GM23338 (cell line): Measurements from ENCODE around the gene PDIA2. TPM values are rescaled to one million over a fixed set of nuclear protein-coding genes. Genes with fewer than 3 reads are reported as not detected.

Experiments
- ATAC-seq: fragments of 200-7000 bp; cut with Tn5 transposase; 3 replicates; pipeline ENCODE4 v1.9.1; 2020
- DNase-seq: peaks from one replicate; pipeline ENCODE4 v3.0.0-alpha.2; 2015; ENCODE audit warnings: low spot score
- H2AFZ ChIP-seq: fragments of 200-600 bp; sonication (generic); 2 replicates; pipeline ENCODE4 v1.8.0; 2016; ENCODE audit warnings: antibody characterized with exemption, mild to moderate bottlenecking, moderate library complexity
- H3F3A ChIP-seq: fragments of 200-600 bp; sonication (generic); replicated peaks from 2 replicates; pipeline ENCODE4 v1.8.0; 2017; ENCODE audit warnings: antibody characterized with exemption, mixed run types, low read depth
- H3K27ac ChIP-seq: fragments of 200-600 bp; sonication (generic); 2 replicates; pipeline ENCODE4 v1.6.1; 2016; ENCODE audit warnings: low read depth
- H3K27me3 ChIP-seq: fragments of 200-600 bp; sonication (generic); 2 replicates; pipeline ENCODE4 v1.8.0; 2016; ENCODE audit warnings: mild to moderate bottlenecking, mixed run types, moderate library complexity; ENCODE audit not compliant: insufficient read depth
- H3K36me3 ChIP-seq: fragments of 200-600 bp; sonication (generic); 2 replicates; pipeline ENCODE4 v1.8.0; 2016; ENCODE audit warnings: mild to moderate bottlenecking; ENCODE audit not compliant: insufficient read depth
- H3K4me1 ChIP-seq: fragments of 200-600 bp; sonication (generic); 2 replicates; pipeline ENCODE4 v1.8.0; 2016; ENCODE audit warnings: mild to moderate bottlenecking, moderate library complexity; ENCODE audit not compliant: insufficient read depth
- H3K4me2 ChIP-seq: fragments of 200-600 bp; sonication (generic); 2 replicates; pipeline ENCODE4 v1.7.1; 2017; ENCODE audit warnings: mixed run types
- H3K4me3 ChIP-seq: fragments of 200-600 bp; sonication (generic); 2 replicates; pipeline ENCODE4 v1.6.1; 2016; ENCODE audit warnings: mixed run types
- H3K79me2 ChIP-seq: fragments of 200-600 bp; sonication (generic); replicated peaks from 2 replicates; pipeline ENCODE4 v1.8.0; 2017; ENCODE audit warnings: mild to moderate bottlenecking; ENCODE audit not compliant: insufficient read depth
- H3K9me2 ChIP-seq: fragments of 200-600 bp; sonication (generic); 2 replicates; pipeline ENCODE4 v1.8.0; 2017; ENCODE audit not compliant: insufficient read depth
- H4K20me1 ChIP-seq: fragments of 200-600 bp; sonication (generic); replicated peaks from 2 replicates; pipeline ENCODE4 v1.8.0; 2017; ENCODE audit warnings: mild to moderate bottlenecking; ENCODE audit not compliant: insufficient read depth
- H3K27ac Mint-ChIP-seq: 2 replicates; pipeline ENCODE4 v1.8.0; 2020; ENCODE audit warnings: inconsistent platforms, mild to moderate bottlenecking, moderate library complexity, mixed read lengths
- H3K27me3 Mint-ChIP-seq: 3 replicates; pipeline ENCODE4 v1.8.0; 2022; ENCODE audit warnings: low read depth, mild to moderate bottlenecking, moderate library complexity, mixed read lengths, inconsistent platforms; ENCODE audit not compliant: insufficient read depth, poor library complexity
- H3K36me3 Mint-ChIP-seq: 3 replicates; pipeline ENCODE4 v1.8.0; 2021; ENCODE audit warnings: low read depth, mild to moderate bottlenecking, inconsistent platforms, moderate library complexity, mixed read lengths
- H3K4me1 Mint-ChIP-seq: 3 replicates; pipeline ENCODE4 v1.8.0; 2020; ENCODE audit warnings: mild to moderate bottlenecking, inconsistent platforms, mixed read lengths
- H3K4me3 Mint-ChIP-seq: 3 replicates; pipeline ENCODE4 v1.8.0; 2021; ENCODE audit warnings: moderate library complexity, mild to moderate bottlenecking, inconsistent platforms, mixed read lengths
- H3K9me3 Mint-ChIP-seq: 3 replicates; pipeline ENCODE4 v1.8.0; 2020; ENCODE audit warnings: moderate library complexity, mild to moderate bottlenecking, inconsistent platforms, mixed read lengths
- CREB1 ChIP-seq: fragments of 250-450 bp; sonication (Bioruptor Pico); IDR thresholded peaks from 2 replicates; pipeline ENCODE4 v1.5.0; 2020; ENCODE audit warnings: low read depth, mild to moderate bottlenecking, moderate library complexity
- ZNF331 ChIP-seq: fragments of 250-450 bp; sonication (Bioruptor Pico); IDR thresholded peaks from 2 replicates; pipeline ENCODE4 v1.5.0; 2020; ENCODE audit warnings: low read depth, mild to moderate bottlenecking, moderate library complexity
- polyA plus RNA-seq: library from polyadenylated mRNA; unstranded; fragments of >200 nt; fragmentation: Nextera tagmentation; extraction: Ambion mirVana; gene quantifications from 2 replicates; pipeline ENCODE4 v1.2.1, GENCODE V29; 2016
- total RNA-seq: library from RNA; depleted of rRNA; stranded (reverse); fragments of >200 nt; shearing (Covaris generic); gene quantifications from 2 replicates; pipeline ENCODE4 v1.2.3, GENCODE V29; 2014
- TF ChIP-seq, protein P1 (sequence below), 2 experiments: fragments of 200-600 bp in 1 of 2; sonication (generic) in 1 of 2; conservative IDR thresholded peaks; 2 replicates each; pipeline versions ENCODE4 v1.5.1 to v1.6.1; 2016 to 2017; ENCODE audit warnings: antibody characterized with exemption in 2 of 2, low read depth in 2 of 2, mild to moderate bottlenecking in 2 of 2, moderate library complexity in 1 of 2
- TF ChIP-seq, protein P2 (sequence below): fragments of 250-450 bp; sonication (Bioruptor Pico); IDR thresholded peaks from 2 replicates; pipeline ENCODE4 v1.5.0; 2020; ENCODE audit warnings: mild to moderate bottlenecking, moderate library complexity

The PDIA2 gene
- total and polyA plus RNA-seq, 2 experiments from 2014 or later: 0.39 to 0.87 TPM

GRCh38 chr16:282491-282890 is 473 bp upstream of the PDIA2 start:
- no peaks in the 10 kb centered on the region for H3K9me2 ChIP-seq
- H3K4me2 ChIP-seq: no peak overlapping the region
- DNase-seq: no peak
- no peaks in the 10 kb centered on the region for H3K4me1 Mint-ChIP-seq
- peaks cover 18% of the 10 kb centered on the region for H3K27me3 Mint-ChIP-seq
- H3K4me1 ChIP-seq: no peaks in the 10 kb centered on the region
- no peaks in the 10 kb centered on the region for H3K36me3 ChIP-seq
- H3K27ac Mint-ChIP-seq: no peak overlapping the region
- TF ChIP-seq, protein P1, sequence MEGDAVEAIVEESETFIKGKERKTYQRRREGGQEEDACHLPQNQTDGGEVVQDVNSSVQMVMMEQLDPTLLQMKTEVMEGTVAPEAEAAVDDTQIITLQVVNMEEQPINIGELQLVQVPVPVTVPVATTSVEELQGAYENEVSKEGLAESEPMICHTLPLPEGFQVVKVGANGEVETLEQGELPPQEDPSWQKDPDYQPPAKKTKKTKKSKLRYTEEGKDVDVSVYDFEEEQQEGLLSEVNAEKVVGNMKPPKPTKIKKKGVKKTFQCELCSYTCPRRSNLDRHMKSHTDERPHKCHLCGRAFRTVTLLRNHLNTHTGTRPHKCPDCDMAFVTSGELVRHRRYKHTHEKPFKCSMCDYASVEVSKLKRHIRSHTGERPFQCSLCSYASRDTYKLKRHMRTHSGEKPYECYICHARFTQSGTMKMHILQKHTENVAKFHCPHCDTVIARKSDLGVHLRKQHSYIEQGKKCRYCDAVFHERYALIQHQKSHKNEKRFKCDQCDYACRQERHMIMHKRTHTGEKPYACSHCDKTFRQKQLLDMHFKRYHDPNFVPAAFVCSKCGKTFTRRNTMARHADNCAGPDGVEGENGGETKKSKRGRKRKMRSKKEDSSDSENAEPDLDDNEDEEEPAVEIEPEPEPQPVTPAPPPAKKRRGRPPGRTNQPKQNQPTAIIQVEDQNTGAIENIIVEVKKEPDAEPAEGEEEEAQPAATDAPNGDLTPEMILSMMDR (conservative IDR thresholded peaks at IDR 0.05; ENCODE audit: low read depth in 2 of 2): no peak
- no peak for TF ChIP-seq CREB1 (CRISPR knock-in tag)
- TF ChIP-seq, protein P2, sequence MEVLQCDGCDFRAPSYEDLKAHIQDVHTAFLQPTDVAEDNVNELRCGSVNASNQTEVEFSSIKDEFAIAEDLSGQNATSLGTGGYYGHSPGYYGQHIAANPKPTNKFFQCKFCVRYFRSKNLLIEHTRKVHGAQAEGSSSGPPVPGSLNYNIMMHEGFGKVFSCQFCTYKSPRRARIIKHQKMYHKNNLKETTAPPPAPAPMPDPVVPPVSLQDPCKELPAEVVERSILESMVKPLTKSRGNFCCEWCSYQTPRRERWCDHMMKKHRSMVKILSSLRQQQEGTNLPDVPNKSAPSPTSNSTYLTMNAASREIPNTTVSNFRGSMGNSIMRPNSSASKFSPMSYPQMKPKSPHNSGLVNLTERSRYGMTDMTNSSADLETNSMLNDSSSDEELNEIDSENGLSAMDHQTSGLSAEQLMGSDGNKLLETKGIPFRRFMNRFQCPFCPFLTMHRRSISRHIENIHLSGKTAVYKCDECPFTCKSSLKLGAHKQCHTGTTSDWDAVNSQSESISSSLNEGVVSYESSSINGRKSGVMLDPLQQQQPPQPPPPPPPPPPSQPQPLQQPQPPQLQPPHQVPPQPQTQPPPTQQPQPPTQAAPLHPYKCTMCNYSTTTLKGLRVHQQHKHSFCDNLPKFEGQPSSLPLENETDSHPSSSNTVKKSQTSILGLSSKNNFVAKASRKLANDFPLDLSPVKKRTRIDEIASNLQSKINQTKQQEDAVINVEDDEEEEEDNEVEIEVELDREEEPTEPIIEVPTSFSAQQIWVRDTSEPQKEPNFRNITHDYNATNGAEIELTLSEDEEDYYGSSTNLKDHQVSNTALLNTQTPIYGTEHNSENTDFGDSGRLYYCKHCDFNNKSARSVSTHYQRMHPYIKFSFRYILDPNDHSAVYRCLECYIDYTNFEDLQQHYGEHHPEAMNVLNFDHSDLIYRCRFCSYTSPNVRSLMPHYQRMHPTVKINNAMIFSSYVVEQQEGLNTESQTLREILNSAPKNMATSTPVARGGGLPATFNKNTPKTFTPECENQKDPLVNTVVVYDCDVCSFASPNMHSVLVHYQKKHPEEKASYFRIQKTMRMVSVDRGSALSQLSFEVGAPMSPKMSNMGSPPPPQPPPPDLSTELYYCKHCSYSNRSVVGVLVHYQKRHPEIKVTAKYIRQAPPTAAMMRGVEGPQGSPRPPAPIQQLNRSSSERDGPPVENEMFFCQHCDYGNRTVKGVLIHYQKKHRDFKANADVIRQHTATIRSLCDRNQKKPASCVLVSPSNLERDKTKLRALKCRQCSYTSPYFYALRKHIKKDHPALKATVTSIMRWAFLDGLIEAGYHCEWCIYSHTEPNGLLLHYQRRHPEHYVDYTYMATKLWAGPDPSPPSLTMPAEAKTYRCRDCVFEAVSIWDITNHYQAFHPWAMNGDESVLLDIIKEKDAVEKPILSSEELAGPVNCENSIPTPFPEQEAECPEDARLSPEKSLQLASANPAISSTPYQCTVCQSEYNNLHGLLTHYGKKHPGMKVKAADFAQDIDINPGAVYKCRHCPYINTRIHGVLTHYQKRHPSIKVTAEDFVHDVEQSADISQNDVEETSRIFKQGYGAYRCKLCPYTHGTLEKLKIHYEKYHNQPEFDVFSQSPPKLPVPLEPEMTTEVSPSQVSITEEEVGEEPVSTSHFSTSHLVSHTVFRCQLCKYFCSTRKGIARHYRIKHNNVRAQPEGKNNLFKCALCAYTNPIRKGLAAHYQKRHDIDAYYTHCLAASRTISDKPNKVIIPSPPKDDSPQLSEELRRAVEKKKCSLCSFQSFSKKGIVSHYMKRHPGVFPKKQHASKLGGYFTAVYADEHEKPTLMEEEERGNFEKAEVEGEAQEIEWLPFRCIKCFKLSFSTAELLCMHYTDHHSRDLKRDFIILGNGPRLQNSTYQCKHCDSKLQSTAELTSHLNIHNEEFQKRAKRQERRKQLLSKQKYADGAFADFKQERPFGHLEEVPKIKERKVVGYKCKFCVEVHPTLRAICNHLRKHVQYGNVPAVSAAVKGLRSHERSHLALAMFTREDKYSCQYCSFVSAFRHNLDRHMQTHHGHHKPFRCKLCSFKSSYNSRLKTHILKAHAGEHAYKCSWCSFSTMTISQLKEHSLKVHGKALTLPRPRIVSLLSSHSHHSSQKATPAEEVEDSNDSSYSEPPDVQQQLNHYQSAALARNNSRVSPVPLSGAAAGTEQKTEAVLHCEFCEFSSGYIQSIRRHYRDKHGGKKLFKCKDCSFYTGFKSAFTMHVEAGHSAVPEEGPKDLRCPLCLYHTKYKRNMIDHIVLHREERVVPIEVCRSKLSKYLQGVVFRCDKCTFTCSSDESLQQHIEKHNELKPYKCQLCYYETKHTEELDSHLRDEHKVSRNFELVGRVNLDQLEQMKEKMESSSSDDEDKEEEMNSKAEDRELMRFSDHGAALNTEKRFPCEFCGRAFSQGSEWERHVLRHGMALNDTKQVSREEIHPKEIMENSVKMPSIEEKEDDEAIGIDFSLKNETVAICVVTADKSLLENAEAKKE (CRISPR knock-in tag): no peak
- no peak for TF ChIP-seq ZNF331 (CRISPR knock-in tag)
- ATAC-seq: no peak
- no peaks in the 10 kb centered on the region for H3K9me3 Mint-ChIP-seq
- 0 out of 2 replicates have a peak, but pooled peaks cover 4% of the 10 kb centered on the region for H3F3A ChIP-seq
- no peak overlapping the region for H3K4me3 ChIP-seq
- no peak overlapping the region for H3K27ac ChIP-seq
- peaks cover 31% of the 10 kb centered on the region for H3K27me3 ChIP-seq
- no peak overlapping the region for H2AFZ ChIP-seq
- H3K36me3 Mint-ChIP-seq: peaks cover 3% of the 10 kb centered on the region; the same call in 1 of the 3 replicates
- H3K79me2 ChIP-seq: no peaks in the 10 kb centered on the region
- 0 out of 2 replicates have a peak, but pooled peaks cover 2% of the 10 kb centered on the region for H4K20me1 ChIP-seq
- no peak overlapping the region for H3K4me3 Mint-ChIP-seq
